Activated CD4-positive, alpha-beta T cell treated with anti-CD3 and anti-CD28 coated beads for 1 hour (primary cell): ENCODE results near the gene ST7.
"Not testable (repeated sequence)": the region's sequence is repeated elsewhere in the genome, so short reads cannot be mapped to it uniquely, and the experiment has no call there.

Experiments
- DNase-seq: peaks from one replicate; pipeline ENCODE4 v3.0.0-alpha.2; 2020

Gene ST7, protein sequence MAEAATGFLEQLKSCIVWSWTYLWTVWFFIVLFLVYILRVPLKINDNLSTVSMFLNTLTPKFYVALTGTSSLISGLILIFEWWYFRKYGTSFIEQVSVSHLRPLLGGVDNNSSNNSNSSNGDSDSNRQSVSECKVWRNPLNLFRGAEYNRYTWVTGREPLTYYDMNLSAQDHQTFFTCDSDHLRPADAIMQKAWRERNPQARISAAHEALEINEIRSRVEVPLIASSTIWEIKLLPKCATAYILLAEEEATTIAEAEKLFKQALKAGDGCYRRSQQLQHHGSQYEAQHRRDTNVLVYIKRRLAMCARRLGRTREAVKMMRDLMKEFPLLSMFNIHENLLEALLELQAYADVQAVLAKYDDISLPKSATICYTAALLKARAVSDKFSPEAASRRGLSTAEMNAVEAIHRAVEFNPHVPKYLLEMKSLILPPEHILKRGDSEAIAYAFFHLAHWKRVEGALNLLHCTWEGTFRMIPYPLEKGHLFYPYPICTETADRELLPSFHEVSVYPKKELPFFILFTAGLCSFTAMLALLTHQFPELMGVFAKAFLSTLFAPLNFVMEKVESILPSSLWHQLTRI

DNA sequence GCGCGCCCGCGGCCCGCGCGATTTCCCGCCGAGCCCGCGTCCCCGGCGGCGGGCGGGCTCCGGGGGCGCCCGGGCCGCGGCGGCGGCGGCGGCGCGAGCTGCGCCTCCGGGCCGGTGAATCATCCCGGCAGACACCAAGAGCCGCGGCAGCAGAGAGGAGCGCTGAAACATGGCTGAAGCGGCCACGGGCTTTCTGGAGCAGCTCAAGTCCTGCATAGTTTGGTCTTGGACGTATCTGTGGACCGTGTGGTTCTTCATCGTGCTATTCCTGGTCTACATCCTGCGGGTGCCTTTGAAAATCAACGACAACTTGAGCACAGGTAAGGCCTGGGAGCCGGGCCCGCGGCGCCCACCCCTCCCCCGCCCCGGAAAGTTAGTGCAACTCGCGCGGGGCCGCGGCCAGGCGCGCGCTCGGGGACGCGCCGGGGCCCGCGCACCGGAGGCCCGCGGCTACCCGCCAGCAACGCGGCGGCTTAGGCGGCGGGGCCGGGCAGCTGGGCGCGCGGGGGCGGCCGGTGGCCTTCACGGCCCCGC lies at the start of gene ST7:
ST7 (plus strand) TSS at position 130 of the 534 bp plus-strand sequence; CDS start at position 170, 40 bp downstream.
- DNase-seq, result peak; percentile 57

DNA sequence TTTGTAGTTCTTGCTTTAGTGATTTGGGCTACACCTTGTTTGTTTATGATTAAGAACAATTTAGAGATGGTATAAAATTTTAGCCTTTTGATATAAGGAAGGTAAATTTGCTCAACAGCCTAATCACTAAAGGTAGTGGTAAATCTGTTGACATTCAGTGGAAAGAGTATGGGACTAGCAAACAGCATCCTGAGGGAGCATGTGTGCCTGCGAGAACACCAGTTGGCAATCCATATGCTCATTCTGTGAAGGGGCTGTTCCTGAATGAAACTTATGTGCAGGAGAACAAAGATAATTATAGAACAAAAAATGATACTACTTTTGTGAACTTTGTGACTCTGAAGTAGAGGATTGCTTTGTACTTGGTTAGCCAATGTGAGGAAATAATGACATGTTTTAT lies 46.9 kb upstream of the ST7 start:
- no peak for DNase-seq

DNA sequence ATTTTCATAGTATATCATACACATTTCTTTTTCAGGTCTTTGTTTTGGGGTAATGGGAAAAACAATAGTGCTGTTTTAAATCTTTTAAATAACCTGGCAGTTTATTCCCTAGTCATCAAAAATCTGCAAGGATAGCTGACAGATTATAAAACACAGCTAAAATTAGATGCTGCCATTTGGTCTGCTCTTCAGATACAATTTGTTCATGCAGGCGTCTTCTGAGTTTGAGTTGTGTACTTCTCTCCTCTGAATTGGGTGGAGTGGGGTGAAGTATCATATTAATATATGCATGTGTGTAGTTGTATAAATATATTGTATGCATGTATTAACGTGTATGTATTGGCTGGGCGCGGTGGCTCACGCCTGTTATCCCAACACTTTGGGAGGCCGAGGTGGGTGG lies 42.9 kb upstream of the ST7 start:
- DNase-seq, result no peak

DNA sequence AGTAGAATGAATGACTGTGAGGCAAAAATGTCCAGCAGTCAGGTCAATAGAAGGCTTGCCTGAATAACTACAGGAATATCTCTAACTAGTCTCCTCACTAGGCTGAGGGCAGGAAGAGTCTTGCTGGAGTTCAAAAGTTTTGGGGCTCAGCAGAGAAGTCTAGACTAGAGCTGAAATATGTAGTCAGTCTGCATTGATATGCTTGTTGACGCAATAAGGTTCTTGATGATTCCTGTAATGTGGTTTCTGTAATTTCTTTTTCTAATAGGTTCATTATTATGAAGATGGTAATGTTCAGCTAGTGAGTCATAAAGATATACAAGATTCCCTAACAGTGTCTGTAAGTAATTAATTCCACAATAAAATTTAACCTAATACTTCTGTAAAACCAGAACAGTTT lies 41.5 kb upstream of the ST7 start:
- DNase-seq, result no peak

DNA sequence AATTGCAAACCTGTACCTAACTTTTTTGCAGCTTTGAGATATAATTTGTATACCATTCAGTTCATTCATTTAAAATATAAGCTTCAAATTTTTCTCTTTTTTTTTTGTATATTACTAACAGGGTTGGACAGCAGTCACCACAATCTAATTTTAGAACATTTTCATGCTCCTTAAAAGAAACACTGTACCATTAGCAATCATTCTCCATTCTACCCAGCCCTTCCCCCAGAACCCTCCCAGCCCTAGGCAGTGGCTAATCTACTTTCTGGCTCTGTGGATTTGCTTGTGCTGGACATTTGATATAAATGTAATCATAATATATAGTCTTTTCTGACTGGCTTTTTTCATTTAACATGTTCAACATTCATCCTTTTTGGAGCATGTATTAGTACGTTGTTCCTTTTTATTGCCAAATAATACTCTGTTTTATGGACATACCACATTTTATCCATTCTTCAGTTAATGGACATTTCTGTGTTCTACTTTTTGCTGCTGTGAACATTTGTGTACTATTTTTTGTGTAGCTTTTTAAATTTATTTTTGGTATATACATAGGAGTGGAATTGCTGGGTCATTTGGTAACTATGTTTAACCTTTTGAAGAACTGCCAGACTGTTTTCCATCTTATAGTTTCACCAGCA lies 40.9 kb upstream of the ST7 start:
- DNase-seq, result no peak

DNA sequence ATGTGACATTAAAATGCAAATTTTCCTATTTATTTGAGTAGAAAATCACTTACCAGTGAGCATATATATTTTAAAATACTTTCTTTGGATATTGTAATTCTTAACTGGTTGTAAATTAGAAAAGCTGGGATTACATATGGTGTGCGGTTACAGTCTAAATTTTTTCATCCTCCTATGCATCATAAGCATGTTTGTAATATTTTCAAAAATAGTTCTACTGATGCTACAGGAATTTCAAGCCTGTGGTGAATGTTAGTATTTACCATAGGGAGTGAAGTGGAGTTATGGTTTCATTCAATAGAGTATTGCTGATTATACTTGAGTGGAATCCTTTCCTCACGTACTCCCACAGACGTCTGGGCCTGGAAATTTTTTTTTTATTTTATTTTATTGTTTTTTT lies 34.6 kb upstream of the ST7 start:
- no peak for DNase-seq

DNA sequence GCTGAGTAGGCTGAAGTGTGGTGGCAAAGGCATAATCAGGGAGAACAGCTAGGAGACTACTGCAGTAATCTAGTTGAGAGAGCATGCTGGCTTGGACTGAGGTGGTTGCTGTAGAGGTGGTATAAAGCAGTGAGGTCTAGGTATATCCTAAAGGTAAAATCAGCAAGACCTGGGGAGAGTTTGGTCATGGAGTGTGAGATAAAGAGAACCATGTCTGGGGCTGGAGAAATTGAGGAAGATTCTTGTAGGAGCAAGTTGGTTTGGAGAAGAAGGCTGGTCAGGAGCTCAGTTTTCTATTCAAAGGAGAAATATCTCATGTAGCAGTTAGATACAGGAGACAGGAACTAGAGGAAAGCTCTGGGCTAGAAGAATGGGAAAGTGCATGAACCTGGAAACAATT lies 32.9 kb upstream of the ST7 start:
- no peak for DNase-seq

DNA sequence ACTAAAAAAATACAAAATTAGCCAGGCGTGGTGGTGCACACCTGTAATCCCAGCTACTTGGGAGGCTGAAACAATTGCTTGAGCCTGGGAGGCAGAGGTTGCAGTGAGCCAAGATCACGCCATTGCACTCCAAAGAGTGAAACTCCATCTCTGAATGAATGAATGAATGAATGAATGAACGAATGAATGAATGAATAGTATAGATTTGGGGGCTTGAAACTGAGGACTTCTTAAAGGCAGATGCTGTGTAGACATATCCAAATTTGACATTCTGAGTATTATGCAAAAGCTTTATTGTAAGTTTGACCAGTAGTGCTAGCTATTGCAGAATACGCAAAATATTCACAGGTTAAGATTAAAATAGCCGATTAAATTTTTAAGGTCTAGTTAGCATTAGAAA lies 30.8 kb upstream of the ST7 start:
- no peak for DNase-seq

DNA sequence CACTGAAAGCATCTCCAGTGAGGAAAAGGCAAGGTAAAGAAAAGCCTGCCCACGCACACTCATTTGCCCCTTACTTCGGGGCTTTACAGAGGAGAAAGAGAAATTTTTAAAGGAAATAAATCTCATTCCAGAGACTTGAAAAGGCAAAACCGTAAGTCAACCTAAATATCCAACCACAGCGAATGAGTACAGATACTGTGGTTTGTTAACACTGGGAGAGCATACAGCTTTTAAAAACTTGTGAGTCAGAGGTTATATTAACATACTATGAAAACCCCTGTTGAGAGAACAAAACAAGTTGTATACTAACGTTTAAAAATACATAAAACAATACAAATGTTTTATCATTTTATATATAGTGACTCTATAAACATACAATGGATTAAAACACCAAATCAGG lies 28.6 kb upstream of the ST7 start:
- no peak for DNase-seq

DNA sequence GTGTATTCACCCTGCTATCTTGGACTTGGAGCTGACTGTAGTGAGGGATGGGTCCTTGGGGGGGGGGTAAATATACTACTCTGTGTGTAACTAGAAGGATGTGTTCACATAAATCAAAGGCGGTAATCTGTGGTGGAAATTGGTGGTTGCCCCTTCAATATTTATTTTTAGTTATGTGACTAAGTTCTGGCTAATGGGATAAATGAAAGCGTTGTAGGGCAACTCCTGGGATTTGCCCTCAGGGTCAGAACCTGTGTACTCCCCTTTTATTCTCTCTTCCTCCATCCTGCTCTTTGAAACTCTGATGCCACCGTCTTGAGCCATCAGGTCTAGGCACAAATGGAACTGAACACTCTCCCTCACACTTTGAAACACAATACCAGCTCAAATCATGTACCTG lies 24.3 kb upstream of the ST7 start:
- no peak for DNase-seq

DNA sequence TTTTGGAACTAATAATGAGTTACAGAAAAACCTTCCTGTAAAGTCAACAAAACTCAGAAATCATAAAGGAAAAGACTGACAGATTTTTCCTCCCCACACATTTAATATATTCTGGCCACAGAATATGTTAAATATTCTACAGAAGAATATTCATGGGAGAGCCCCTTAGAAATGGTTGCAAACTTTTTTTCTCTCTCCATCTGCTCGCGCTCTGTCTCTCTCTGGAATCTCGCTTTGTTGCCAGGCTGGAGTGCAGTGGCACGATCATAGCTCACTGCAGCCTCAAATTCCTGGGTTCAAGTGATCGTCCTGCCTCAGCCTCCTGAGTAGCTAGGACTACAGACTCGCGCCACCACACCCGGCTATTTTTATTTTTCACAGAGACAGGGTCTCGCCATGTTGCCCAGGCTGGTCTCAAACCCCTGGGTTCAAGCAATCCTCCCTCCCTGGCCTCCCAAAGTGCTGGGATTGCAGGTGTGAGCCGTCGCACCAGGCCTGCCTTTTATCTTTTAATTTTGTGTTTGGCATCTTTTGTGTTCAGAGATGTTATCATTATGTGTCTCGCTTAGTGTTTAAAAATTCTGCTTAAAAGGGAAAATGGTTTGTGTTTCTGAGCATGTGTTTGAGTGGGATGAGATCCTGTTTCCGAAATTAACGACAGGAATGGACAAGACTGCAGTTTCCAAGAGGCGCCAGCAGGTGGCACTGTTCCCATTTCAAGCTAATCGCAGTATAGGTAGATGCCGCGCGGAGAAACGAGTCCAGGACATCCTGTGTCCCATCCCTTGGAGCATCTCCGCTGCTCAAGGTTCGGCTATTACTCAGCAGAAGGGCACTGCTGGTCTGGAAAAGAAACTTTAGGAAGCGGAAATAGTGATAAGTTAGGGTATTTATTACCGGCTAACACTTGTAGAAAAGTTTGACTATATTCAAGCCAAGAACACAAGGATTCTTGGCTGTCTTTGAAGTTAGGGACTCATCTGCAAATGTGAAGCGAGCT lies 23.1 kb upstream of the ST7 start:
- peak; percentile 61 for DNase-seq

DNA sequence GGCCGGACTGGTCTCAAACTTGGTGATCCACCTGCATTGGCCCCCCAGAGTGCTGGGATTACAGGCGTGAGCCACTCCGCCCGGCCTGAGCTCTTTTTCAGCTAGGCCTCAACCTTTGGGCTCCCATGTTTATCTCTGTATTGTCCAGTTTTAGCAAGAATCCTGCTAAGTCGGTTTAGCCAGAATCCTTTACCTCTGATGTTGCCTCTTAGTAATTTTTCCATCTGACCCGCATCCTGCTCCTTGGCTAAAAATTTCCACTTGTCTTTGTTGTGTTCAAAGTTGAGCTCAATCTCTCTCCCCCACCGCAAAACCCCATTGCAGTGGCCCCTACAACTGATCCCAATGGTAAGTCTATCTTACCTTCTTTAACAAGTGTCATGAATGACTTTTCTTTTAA lies 20.7 kb upstream of the ST7 start:
- DNase-seq, result no peak

DNA sequence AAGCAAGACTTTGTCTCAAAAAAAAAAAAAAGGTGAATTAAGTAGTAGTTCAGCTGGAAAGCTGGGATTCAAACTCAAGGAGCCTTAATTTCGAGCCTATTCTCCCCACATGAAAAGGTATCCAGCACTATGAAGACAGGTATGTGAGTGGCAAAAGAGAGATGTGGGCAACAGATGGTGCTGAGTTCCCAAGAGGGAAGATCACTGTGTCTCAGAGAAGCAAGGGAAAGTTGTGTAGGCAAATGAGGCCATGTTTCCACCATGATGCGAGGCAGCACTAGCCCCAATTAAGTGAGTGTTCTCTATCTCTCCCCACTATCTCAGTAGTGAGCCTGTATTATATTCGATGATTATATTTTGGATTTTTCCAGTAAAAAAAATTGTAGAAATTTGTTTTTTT lies 19.8 kb upstream of the ST7 start:
- DNase-seq, result no peak

DNA sequence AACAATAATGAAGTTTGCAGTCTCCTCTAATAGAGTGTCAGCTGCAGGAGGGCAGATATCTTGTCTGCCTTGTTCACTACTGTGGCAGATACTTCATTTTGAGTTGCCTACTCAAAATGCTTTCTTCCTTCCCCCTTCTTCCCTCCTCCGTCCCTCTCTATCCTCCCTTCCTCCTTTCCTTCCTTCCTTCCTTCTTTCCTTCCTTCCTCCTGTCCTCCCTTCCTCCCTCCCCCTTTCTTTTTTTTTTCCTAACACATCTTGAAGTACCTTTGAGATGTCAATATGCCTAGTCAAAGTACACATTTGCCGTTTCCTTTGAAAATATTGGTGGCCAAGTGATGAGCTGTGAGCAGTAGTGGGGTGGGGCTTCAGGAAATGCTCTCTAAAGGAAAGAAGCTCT lies 18.7 kb upstream of the ST7 start:
- no peak for DNase-seq

DNA sequence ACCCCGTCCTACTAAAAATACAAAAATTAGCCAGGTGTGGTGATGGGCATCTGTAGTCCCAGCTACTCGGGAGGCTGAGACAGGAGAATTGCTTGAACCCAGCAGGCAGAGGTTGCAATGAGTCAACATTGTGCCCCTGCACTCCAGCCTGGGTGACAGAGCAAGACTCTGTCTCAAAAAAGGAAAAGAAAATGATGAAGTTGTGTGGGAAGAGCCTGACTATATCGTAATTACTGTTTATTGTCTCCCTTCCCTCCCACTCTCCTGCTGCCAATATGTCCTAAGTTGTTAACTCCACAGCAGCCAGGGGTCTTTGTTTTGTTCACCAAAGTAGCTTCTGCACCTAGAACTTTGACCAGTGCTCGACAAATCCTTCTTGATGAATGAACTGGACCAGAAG lies 16.5 kb upstream of the ST7 start:
- not testable (repeated sequence) for DNase-seq

DNA sequence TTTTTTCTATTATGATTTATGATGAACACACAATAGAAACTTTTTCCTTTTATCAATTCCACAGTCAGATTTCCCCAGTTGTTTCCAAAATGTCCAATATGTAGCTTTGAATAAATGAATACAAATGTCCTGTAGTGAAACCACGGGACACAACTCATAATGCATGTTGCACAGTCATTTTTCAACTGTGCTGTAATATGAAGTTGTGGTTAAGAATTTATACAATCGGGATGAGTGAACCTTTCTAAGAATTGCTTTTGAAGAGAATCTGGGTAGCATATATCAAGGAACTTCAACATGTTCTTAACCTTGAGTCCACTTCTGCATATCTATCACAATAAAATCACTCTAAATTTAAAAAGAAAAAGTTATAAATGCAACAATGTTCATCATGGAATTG lies 14.6 kb upstream of the ST7 start:
- no peak for DNase-seq

DNA sequence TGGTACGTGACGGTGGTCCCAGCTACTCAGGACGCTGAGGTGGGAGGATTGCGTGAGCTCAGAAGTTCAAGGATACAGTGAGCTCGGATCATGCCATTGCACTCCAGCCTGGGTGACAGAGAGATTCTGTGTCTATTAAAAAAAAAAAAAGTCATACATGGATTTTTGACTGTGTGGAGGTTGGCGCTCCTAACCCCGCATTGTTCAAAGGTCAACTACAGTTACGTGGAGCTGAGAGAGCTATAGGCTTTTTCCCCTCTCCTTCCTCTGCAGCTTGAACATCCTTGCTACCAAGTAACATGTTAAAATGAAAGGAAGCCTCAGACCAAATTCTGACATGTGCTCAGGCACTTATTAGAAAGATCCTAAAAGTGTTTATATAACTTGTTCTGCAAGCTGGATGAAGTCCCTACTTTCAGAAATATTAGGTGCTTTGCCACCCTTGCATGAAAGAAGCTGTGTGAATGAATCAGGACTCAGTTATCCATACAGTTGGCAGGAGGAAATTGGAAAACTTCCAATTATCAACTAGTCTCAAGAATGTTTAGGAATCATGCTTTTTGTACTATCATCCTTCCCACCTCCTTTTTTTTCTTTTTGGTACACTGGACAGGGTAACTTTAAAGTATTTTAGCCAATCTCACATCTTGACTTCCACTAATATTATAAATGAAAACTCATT lies 12.5 kb upstream of the ST7 start:
- no peak for DNase-seq

DNA sequence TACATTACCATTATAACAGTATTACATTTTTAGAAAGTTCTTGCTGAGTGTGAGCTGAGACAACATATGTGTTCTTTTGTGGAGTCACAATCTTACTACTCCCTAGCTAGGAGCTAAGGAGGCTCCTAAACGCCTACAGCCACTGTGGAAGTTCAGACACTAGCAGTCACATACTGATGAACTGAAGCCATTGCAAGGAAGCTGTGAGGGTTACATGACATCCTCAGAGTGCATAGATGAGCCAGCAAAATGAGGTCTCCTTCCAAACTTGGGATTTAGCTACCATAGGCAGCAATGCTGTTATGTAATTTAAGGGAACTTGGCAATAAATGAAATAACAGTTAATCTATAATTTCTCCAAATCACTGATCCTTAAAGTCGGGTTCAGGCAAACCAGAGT lies 10.8 kb upstream of the ST7 start:
- no peak for DNase-seq

DNA sequence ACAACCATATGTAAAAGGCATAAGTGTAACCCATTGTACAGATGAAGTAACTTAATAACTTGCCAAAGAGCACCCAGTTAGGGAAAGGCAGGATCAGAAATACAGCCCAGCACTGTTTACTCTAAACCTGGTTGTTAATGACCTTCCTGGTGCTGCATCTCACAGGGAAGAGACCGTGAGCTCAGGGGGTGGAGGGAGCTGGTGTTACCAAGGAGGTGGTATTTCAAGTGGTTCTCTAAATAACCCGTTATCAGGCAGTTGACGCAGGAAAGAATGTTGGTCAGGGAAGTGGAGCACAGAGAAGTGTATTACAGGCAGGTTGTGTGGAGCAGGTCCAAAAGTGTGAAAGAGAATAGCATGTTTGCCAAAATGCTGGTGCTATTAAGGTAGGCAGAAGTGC lies 4.4 kb upstream of the ST7 start:
- no peak for DNase-seq

DNA sequence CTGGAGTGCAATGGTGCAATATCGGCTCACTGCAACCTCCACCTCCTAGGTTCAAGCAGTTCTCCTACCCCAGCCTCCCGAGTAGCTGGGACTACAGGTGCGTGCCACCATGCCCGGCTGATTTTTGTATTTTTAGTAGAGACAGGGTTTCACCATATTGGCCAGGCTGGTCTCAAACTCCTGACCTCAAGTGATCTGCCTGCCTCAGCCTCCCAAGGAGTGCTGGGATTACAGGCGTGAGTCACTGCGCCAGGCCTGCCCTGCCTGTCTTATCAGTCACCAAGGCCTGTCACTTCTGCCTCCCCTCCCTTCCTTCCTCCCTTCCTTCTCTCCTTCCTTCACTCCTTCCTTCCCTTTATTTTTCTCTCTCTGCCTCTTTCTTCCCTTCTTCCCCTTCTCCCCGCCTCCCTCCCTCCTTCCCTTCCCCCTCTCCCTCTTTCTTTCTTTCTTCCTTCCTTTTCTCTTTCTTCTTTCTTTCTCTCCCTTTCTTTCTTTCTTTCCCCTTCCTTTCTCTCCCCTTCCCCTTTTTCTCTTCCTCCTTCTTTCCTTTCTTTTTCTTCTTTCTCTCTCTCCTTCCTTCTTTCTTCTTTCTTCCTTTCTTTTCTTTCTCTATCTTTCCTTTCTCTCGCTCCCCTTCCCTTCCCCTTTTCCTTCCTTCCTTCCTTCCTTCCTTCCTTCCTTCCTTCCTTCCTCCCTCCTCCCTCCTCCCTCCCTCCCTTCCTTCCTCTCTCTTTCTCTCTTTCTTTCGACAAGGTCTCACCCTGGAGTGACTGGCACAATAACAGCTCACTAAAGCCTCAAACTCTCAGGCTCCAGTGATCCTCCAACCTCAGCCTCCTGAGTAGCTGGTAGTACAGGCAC lies 3.1 kb upstream of the ST7 start:
- DNase-seq, result no peak

DNA sequence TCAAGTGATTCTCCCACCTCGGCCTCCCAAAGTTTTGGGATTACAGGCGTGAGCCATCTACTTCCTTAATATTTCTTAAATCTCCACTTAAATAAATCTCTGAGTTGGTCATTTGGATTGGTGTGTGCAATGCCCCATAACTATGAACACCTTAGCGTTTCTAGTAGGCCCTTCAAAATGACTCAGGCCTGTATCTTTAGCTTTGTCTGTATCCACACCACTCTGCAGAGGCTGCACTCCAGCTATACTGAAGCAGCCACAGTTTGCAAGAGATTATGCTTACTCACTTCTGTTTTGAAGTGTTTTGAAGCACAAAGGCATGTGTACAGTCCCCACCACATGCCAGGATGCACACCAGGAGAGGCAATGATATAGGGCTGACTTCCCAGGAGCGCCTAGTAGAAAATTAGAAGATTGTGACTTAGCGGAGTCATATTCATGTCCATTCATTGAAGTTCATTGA lies 2.4 kb upstream of the ST7 start:
- DNase-seq, result no peak
